Transverse colon (tissue), 4 donors: ENCODE results near the gene GPR142. TPM values are rescaled to one million over a fixed set of nuclear protein-coding genes. Genes with fewer than 3 reads are reported as not detected.

ENCODE experiments used
- DNase-seq: peaks from one replicate; pipeline ENCODE4 v3.0.0-alpha.2; 2019
- H3K27ac ChIP-seq, 4 donors: fragments of 200-600 bp; sonication (generic); 2 replicates each; pipeline ENCODE4 v1.5.1; 2016 to 2018; ENCODE audit warnings: inconsistent platforms in 4 of 4
- H3K27me3 ChIP-seq: fragments of 200-600 bp; sonication (generic); 2 replicates; pipeline ENCODE4 v1.5.1; 2017; ENCODE audit warnings: inconsistent platforms
- H3K36me3 ChIP-seq, 4 donors: fragments of 200-600 bp; sonication (generic); 2 replicates each; pipeline ENCODE4 v1.5.1; 2017 to 2019; ENCODE audit warnings: inconsistent platforms in 4 of 4
- H3K4me1 ChIP-seq, 4 donors: fragments of 200-600 bp; sonication (generic); 2 replicates each; pipeline ENCODE4 v1.5.1; 2017 to 2020; ENCODE audit warnings: inconsistent platforms in 4 of 4
- H3K4me3 ChIP-seq, 4 donors: fragments of 200-600 bp; sonication (generic); 1 replicate in 1 of 4; 2 replicates in 3 of 4; pipeline versions ENCODE4 v1.5.1 to v1.6.1; 2017 to 2019; ENCODE audit warnings: inconsistent platforms in 4 of 4
- H3K9me3 ChIP-seq, 2 donors: fragments of 200-600 bp; sonication (generic); 2 replicates each; pipeline ENCODE4 v1.5.1; 2017 to 2019; ENCODE audit warnings: inconsistent platforms in 2 of 2
- EP300 ChIP-seq: sonication (generic); formaldehyde crosslinking; IDR thresholded peaks from one replicate; pipeline ENCODE4 v1.6.1; 2017; ENCODE audit warnings: antibody characterized with exemption, low read depth
- POLR2A ChIP-seq: fragments of 450-650 bp; IDR thresholded peaks from one replicate; pipeline ENCODE4 v1.6.1; 2016; ENCODE audit warnings: antibody characterized with exemption, mild to moderate bottlenecking, moderate library complexity
- POLR2AphosphoS5 ChIP-seq, 3 donors: sonication (generic); formaldehyde crosslinking; IDR thresholded peaks; one replicate each; pipeline ENCODE4 v1.6.1; 2016; ENCODE audit warnings: antibody characterized with exemption in 3 of 3
- WGBS, 2 donors: methylation state at CpG; one replicate each; pipeline ENCODE4 v1.1.5; 2018; ENCODE audit warnings: low coverage in 1 of 2; 5-methylcytosine and 5-hydroxymethylcytosine counted together
- in situ Hi-C, 4 donors: fragments of 200-750 bp; cut with MboI; loops; one replicate each; pipeline versions ENCODE4 v1.15.0 to v1.15.1; 2017; ENCODE audit warnings: low sequenced_read_pairs in 3 of 4, low pct_ligation_motif_present in 1 of 4, low pct_unique_long_range_greater_than_20kb in 1 of 4
- intact Hi-C: fragments of 100-400 bp; cut with DNase I; formaldehyde crosslinking; loops from one replicate; pipeline ENCODE4 v1.15.1; 2023; ENCODE audit warnings: low total_unique reads
- total RNA-seq, 4 donors: library from RNA; depleted of rRNA; stranded (reverse); fragments of >200 nt; gene quantifications; one replicate each; pipeline ENCODE4 v1.1.0, GENCODE V29; 2016
- TF ChIP-seq, protein P1 (sequence below), 5 experiments: fragments of 200-600 bp in 3 of 5; fragments of 450-650 bp in 2 of 5; sonication (generic) in 3 of 5; IDR thresholded peaks; 1 replicate in 2 of 5; 2 replicates in 3 of 5; pipeline ENCODE4 v1.5.1; 2016 to 2017; ENCODE audit warnings: antibody characterized with exemption in 5 of 5, inconsistent platforms in 3 of 5, mild to moderate bottlenecking in 2 of 5, moderate library complexity in 1 of 5

Gene GPR142
- total RNA-seq, 4 donors from 2014 or later = 0.48 TPM; not detected in 3

DNA sequence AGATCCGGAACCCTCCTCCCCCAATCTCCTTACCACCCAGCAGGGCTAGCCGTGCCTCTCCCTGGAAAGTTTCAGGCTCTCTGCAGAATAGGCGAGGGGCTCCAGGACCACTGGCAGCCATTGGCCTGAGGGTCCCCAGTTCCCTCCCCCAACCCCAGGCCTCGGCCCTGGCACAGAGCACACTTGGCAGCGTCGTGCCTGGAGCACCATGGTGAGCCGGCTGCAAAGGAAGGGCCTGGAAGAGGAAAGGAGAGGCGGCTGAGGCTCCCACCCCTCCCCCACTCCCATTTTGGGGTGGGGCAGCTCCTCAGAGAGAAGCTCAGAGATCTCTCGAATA lies 5.3 kb upstream of the GPR142 start:
- intact Hi-C loops (loop anchor here (10.0 kb wide), 1 partner anchor 157 kb away; the partner anchor contains the start of gene RPL38), in situ Hi-C loops (loop anchor here in 3 of 4 donors (10.0 to 25.0 kb wide), 2 partner anchors 57 to 150 kb away; partner anchors contain the start of genes RPL38 (in 2 of the 3) and TTYH2 (in 2 of the 3))
- no peak for TF ChIP-seq POLR2AphosphoS5 (IDR thresholded peaks at IDR 0.05)
- TF ChIP-seq, protein P1, sequence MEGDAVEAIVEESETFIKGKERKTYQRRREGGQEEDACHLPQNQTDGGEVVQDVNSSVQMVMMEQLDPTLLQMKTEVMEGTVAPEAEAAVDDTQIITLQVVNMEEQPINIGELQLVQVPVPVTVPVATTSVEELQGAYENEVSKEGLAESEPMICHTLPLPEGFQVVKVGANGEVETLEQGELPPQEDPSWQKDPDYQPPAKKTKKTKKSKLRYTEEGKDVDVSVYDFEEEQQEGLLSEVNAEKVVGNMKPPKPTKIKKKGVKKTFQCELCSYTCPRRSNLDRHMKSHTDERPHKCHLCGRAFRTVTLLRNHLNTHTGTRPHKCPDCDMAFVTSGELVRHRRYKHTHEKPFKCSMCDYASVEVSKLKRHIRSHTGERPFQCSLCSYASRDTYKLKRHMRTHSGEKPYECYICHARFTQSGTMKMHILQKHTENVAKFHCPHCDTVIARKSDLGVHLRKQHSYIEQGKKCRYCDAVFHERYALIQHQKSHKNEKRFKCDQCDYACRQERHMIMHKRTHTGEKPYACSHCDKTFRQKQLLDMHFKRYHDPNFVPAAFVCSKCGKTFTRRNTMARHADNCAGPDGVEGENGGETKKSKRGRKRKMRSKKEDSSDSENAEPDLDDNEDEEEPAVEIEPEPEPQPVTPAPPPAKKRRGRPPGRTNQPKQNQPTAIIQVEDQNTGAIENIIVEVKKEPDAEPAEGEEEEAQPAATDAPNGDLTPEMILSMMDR (IDR thresholded peaks at IDR 0.05) = no peak
- TF ChIP-seq EP300 = no peak
- no peak for TF ChIP-seq POLR2A
- Histone ChIP-seq H3K27me3 (peaks cover 58% of the 10 kb centered on the region), H3K4me1 (peaks cover 0 to 10% (median 6%) of the 10 kb centered on the region in 4 donors), H3K4me3 (no peak overlapping the region), H3K36me3 (no peaks in the 10 kb centered on the region), H3K27ac (no peak overlapping the region), H3K9me3 (no peaks in the 10 kb centered on the region)
- no peak for DNase-seq
- WGBS, 2 donors = 19% methylated on average over 9 of the region's 9 CpGs; no CpG with 5 or more reads in 1 of the 2 donors

DNA sequence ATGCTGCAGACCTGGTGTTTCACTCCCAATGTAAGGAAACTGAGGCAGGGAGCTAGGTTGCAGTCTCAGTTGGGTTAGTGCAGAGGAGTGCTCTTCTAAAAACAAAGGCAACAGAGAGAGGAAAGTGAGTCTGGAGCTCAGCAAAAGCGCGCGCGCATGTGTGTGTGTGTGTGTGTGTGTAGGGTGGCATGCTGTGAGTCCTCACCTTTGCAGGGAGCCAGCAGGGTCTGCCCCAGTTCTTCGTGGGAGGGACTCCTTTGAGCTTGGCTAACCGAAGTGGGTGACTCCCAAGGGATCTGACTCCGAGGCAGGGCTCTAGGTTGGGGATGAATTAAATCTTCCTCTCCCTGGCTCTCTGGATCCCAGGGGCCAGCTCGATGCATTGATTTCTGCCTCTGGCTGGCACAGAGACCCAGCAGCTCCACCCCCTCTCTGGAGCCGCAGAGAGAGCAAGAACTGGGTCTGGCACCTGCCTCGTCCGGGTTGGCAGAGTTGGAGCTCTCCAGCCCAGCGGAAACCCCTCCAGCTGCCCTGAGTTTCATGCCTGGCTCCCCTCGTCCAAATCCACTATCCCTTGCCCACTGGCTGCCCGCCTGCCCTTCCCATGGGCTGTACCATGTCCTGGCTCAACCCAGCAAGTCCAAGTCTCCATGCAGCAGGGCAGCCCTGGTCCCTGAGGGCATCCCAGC lies 4.4 kb upstream of the GPR142 start:
- in situ Hi-C loops = loop anchor here in 3 of 4 donors (10.0 to 25.0 kb wide), 2 partner anchors 58 to 151 kb away; partner anchors contain the start of genes RPL38 (in 2 of the 3) and TTYH2 (in 2 of the 3)

DNA sequence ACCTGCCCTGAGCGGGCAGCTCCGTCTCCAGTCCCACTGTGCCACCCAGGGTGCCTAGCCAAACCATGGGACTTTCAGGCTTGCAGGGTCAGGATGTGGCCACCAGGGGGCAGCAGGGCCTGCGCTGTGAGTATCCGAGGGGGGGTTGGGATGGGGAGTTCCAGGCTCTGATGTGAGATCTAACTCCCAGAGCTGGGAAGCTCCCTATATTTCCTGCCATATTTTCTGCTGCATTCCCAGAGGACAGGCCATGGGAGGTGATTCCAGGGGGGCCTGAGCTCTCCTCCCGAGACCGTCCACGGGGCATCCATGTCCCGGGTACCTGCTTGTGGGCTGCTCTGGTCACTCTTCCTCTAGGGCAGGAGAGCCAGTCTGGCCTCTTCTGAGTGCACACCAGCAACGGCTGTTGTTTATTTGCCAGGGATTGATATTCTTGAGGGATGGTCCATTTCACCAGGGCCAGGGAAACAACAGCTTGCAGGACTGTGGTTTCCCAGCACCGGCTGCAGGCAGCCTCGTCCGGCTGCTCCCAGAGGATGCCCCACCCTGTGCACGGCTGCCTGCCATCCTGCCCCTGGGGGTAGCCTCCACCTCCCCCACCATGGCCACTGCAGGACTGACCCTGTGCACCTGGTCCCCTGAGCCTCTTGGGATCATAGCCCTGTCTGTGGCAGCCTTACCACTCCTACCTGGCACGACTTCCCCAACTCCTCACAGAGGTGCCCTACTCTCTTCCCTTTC lies 1.2 kb downstream of the GPR142 start:
- in situ Hi-C loops = loop anchor here in 3 of 4 donors (10.0 to 25.0 kb wide), 2 partner anchors 64 to 156 kb away; partner anchors contain the start of genes RPL38 (in 2 of the 3) and TTYH2 (in 2 of the 3)
- intact Hi-C loops = loop anchor here (10.0 kb wide), 1 partner anchor 164 kb away; the partner anchor contains the start of gene RPL38
- no peak for TF ChIP-seq POLR2AphosphoS5 (IDR thresholded peaks at IDR 0.05)
- TF ChIP-seq, protein P1 (IDR thresholded peaks at IDR 0.05) = peak; percentile 92 to 98 (median 95)
- no peaks in the 10 kb centered on the region for H3K9me3 ChIP-seq
- H3K36me3 ChIP-seq = no peaks in the 10 kb centered on the region
- H3K27me3 ChIP-seq = no peaks in the 10 kb centered on the region
- no peak overlapping the region for H3K27ac ChIP-seq
- peaks cover 3 to 15% (median 13%) of the 10 kb centered on the region in 4 donors for H3K4me1 ChIP-seq
- no peak overlapping the region for H3K4me3 ChIP-seq
- 20% methylated on average over 14 of the region's 14 CpGs; no CpG with 5 or more reads in 1 of the 2 donors for WGBS, 2 donors
- peak; percentile 79 for DNase-seq

More for the DNA sequence above, 4.4 kb upstream of the GPR142 start:
- peaks cover 0 to 5% (median under 1%) of the 10 kb centered on the region in 4 donors for H3K4me1 ChIP-seq
- no peak overlapping the region for H3K4me3 ChIP-seq
- TF ChIP-seq, protein P1 (IDR thresholded peaks at IDR 0.05) = no peak
- no peak for TF ChIP-seq POLR2A
- no peak for TF ChIP-seq POLR2AphosphoS5 (IDR thresholded peaks at IDR 0.05)
- TF ChIP-seq EP300 = no peak
- H3K27ac ChIP-seq = no peak overlapping the region
- H3K27me3 ChIP-seq = peaks cover 49% of the 10 kb centered on the region
- intact Hi-C loops = loop anchor here (10.0 kb wide), 1 partner anchor 158 kb away; the partner anchor contains the start of gene RPL38
- H3K9me3 ChIP-seq = no peaks in the 10 kb centered on the region
- DNase-seq = no peak
- H3K36me3 ChIP-seq = no peaks in the 10 kb centered on the region
- WGBS, 2 donors = 40 to 56% methylated on average over 2 to 14 of the region's 14 CpGs

DNA sequence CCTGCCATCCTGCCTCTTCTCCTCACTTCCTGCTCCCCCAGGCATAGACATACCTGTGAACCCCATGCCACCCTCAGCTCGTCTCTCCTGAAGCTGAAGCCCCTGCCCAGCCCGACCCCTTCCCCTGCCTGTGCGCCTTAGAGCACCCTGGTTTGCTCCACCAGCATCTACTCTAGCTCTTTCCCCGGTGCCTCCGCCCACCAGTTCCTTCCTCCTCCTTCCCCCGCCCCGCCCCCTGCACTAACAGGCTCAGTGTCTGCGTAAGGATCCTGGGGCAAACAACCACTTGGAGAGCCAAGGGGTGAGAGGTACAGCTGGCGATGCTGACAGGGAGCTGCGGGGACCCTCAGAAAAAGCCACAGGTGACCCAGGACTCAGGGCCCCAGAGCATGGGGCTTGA lies 1.9 kb downstream of the GPR142 start:
- peak; percentile 51 for DNase-seq
- in situ Hi-C loops = loop anchor here in 3 of 4 donors (10.0 to 25.0 kb wide), 2 partner anchors 64 to 157 kb away; partner anchors contain the start of genes RPL38 (in 2 of the 3) and TTYH2 (in 2 of the 3)

More for the DNA sequence above, 1.9 kb downstream of the GPR142 start:
- H3K4me1 ChIP-seq = peaks cover 3 to 22% (median 19%) of the 10 kb centered on the region in 4 donors
- intact Hi-C loops = loop anchor here (10.0 kb wide), 1 partner anchor 164 kb away; the partner anchor contains the start of gene RPL38
- H3K9me3 ChIP-seq = no peaks in the 10 kb centered on the region
- no peak overlapping the region for H3K4me3 ChIP-seq
- 42% methylated on average over 10 of the region's 10 CpGs; no CpG with 5 or more reads in 1 of the 2 donors for WGBS, 2 donors
- H3K27me3 ChIP-seq = no peaks in the 10 kb centered on the region
- no peak for TF ChIP-seq POLR2AphosphoS5 (IDR thresholded peaks at IDR 0.05)
- TF ChIP-seq EP300 = no peak
- TF ChIP-seq, protein P1 (IDR thresholded peaks at IDR 0.05) = no peak
- no peak for TF ChIP-seq POLR2A
- H3K27ac ChIP-seq = no peak overlapping the region
- no peaks in the 10 kb centered on the region for H3K36me3 ChIP-seq
